ENCODE results near the gene CD69.

- TF ChIP-seq CTCF (IDR thresholded peaks at IDR 0.05; ENCODE audit: insufficient read depth, low read length, poor library complexity, severe bottlenecking) (no peak), EZH2phosphoT487 (conservative IDR thresholded peaks at IDR 0.05; ENCODE audit: low read length) (no peak)
These were observed 28.9 kb downstream of the CD69 start for GRCh38 chr12:9731797-9732196.

Data from SU-DHL-6 (cell line).